HEK293T (cell line): ENCODE results near the gene FAM180A.
A peak's percentile ranks its signal among the peaks of the same experiment; 100 is the strongest.

Experiments used
- CTCF ChIA-PET: fragments of 350-600 bp; formaldehyde crosslinking; extraction: SDS; loops from one replicate; lab custom pipeline; 2021; ENCODE audit warnings: antibody characterized with exemption, inconsistent platforms; lab: Yijun Ruan, JAX
- POLR2A ChIA-PET: fragments of 350-600 bp; formaldehyde crosslinking; extraction: SDS; loops from one replicate; lab custom pipeline; 2020; ENCODE audit warnings: antibody characterized with exemption, inconsistent platforms; lab: Yijun Ruan, JAX
- DNase-seq: peaks from one replicate; pipeline ENCODE4 v3.0.0; 2012; ENCODE audit warnings: mixed read lengths; ENCODE audit errors: extremely low spot score
- ARNT ChIP-seq: fragments of 450-650 bp; IDR thresholded peaks from 2 replicates; pipeline ENCODE4 v1.6.1; 2017; ENCODE audit warnings: mild to moderate bottlenecking
- BHLHE40 ChIP-seq: fragments of 450-650 bp; IDR thresholded peaks from 2 replicates; pipeline ENCODE4 v1.6.1; 2016; ENCODE audit warnings: mild to moderate bottlenecking, moderate library complexity, borderline replicate concordance
- CTBP1 ChIP-seq: fragments of 450-650 bp; IDR thresholded peaks from 2 replicates; pipeline ENCODE4 v1.6.1; 2016; ENCODE audit warnings: borderline replicate concordance
- ELF4 ChIP-seq: fragments of 450-650 bp; IDR thresholded peaks from 2 replicates; pipeline ENCODE4 v1.6.1; 2017; ENCODE audit warnings: antibody characterized with exemption
- FOXA1 ChIP-seq: fragments of 450-650 bp; IDR thresholded peaks from 2 replicates; pipeline ENCODE4 v1.6.1; 2016; ENCODE audit warnings: mild to moderate bottlenecking
- FOXK2 ChIP-seq: fragments of 450-650 bp; IDR thresholded peaks from 2 replicates; pipeline ENCODE4 v1.6.1; 2016; ENCODE audit warnings: mild to moderate bottlenecking
- FOXM1 ChIP-seq: fragments of 450-650 bp; IDR thresholded peaks from 2 replicates; pipeline ENCODE4 v1.6.1; 2017; ENCODE audit warnings: mild to moderate bottlenecking, borderline replicate concordance
- HDGF ChIP-seq: fragments of 450-650 bp; IDR thresholded peaks from 2 replicates; pipeline ENCODE4 v1.6.1; 2017; ENCODE audit warnings: antibody characterized with exemption, borderline replicate concordance
- L3MBTL2 ChIP-seq: fragments of 450-650 bp; conservative IDR thresholded peaks from 2 replicates; pipeline ENCODE4 v1.6.1; 2016; ENCODE audit warnings: mild to moderate bottlenecking
- LEF1 ChIP-seq: fragments of 450-650 bp; IDR thresholded peaks from 2 replicates; pipeline ENCODE4 v1.6.1; 2017; ENCODE audit warnings: mild to moderate bottlenecking, borderline replicate concordance
- NFRKB ChIP-seq: fragments of 450-650 bp; IDR thresholded peaks from 2 replicates; pipeline ENCODE4 v1.6.1; 2016; ENCODE audit warnings: mild to moderate bottlenecking, moderate library complexity
- PKNOX1 ChIP-seq: fragments of 450-650 bp; IDR thresholded peaks from 2 replicates; pipeline ENCODE4 v1.6.1; 2016
- SP1 ChIP-seq: fragments of 450-650 bp; IDR thresholded peaks from 2 replicates; pipeline ENCODE4 v1.6.1; 2017
- SUZ12 ChIP-seq: fragments of 450-650 bp; IDR thresholded peaks from 2 replicates; pipeline ENCODE4 v1.6.1; 2016; ENCODE audit warnings: mild to moderate bottlenecking
- TARDBP ChIP-seq: fragments of 450-650 bp; IDR thresholded peaks from 2 replicates; pipeline ENCODE4 v1.6.1; 2016
- ZNF384 ChIP-seq: fragments of 450-650 bp; IDR thresholded peaks from 2 replicates; pipeline ENCODE4 v1.6.1; 2016

The FAM180A gene

GRCh38 chr7:135715055-135715522 lies 33.5 kb downstream of the FAM180A start:
- DNase-seq, result no peak
- no peak for TF ChIP-seq LEF1
- TF ChIP-seq PKNOX1, result no peak
- TF ChIP-seq L3MBTL2, result no peak
- no peak for TF ChIP-seq ARNT
- TF ChIP-seq SP1, result no peak
- no peak for TF ChIP-seq HDGF
- peak; percentile 88 for TF ChIP-seq TARDBP
- TF ChIP-seq CTBP1, result no peak; the same call in 1 of the 2 replicates
- POLR2A ChIA-PET, result interaction anchor here (1.0 kb wide), 1 partner anchor 45 kb away, joined by 3 read pairs; no protein-coding TSS in a partner anchor
- CTCF ChIA-PET, result interaction anchor here (0.5 to 3.0 kb wide), 2 partner anchors 10 to 70 kb away, joined by 3 to 10 read pairs; no protein-coding TSS in a partner anchor

- ChIA-PET CTCF (interaction anchor here (1.0 to 2.4 kb wide), 2 partner anchors 10 to 33 kb away, joined by 3 to 13 read pairs; no protein-coding TSS in a partner anchor), POLR2A (interaction anchor here (0.5 to 1.0 kb wide), 3 partner anchors 14 to 45 kb away, joined by 3 read pairs; no protein-coding TSS in a partner anchor)
- TF ChIP-seq PKNOX1, result peak; percentile 96
- 0 out of 2 replicates have a peak, but pooled peaks have one; percentile 32 for TF ChIP-seq ARNT
- TF ChIP-seq TARDBP, result no peak
- peak; percentile 47; the same call in 1 of the 2 replicates for TF ChIP-seq CTBP1
- peak; percentile 45; the same call in 1 of the 2 replicates for TF ChIP-seq L3MBTL2
- no peak for TF ChIP-seq SP1
- TF ChIP-seq FOXM1, result 0 out of 2 replicates have a peak, but pooled peaks have one; percentile 28
- DNase-seq, result peak; percentile 76
Observed at GRCh38 chr7:135714534-135715009, 34.0 kb downstream of the FAM180A start.

- ChIA-PET CTCF (interaction anchor here (1.0 to 2.4 kb wide), 2 partner anchors 9 to 32 kb away, joined by 3 to 13 read pairs; no protein-coding TSS in a partner anchor), POLR2A (interaction anchor here (0.5 to 1.0 kb wide), 6 partner anchors 15 to 203 kb away, joined by 3 read pairs; partner anchors contain the start of gene STMP1)
- no peak for DNase-seq
- TF ChIP-seq CTBP1 (no peak), ELF4 (no peak)
Observed at GRCh38 chr7:135713836-135714470, 34.7 kb downstream of the FAM180A start.

GRCh38 chr7:135712796-135713195 lies 35.8 kb downstream of the FAM180A start:
- ChIA-PET CTCF (interaction anchor here (0.7 to 2.4 kb wide), 3 partner anchors 8 to 79 kb away, joined by 3 to 13 read pairs (median 3); partner anchors contain the start of gene SLC13A4), POLR2A (no interaction called here)
- TF ChIP-seq BHLHE40 (no peak), HDGF (no peak), TARDBP (no peak), FOXK2 (no peak), FOXM1 (no peak), L3MBTL2 (no peak), PKNOX1 (no peak), FOXA1 (no peak), LEF1 (no peak), SUZ12 (no peak), ELF4 (no peak), ARNT (no peak), ZNF384 (no peak), CTBP1 (no peak), SP1 (no peak), NFRKB (no peak)
- no peak for DNase-seq

GRCh38 chr7:135712182-135712782 lies 36.3 kb downstream of the FAM180A start:
- 0 out of 2 replicates have a peak, but pooled peaks have one; percentile 9 for TF ChIP-seq ZNF384
- TF ChIP-seq TARDBP, result no peak
- no peak for TF ChIP-seq ELF4
- no peak for TF ChIP-seq SP1
- CTCF ChIA-PET, result interaction anchor here (0.7 to 2.6 kb wide), 9 partner anchors 7 to 80 kb away, joined by 3 to 13 read pairs (median 5); partner anchors contain the start of gene SLC13A4
- no peak for DNase-seq
- POLR2A ChIA-PET, result interaction anchor here (2.7 kb wide), 1 partner anchor 49 kb away, joined by 12 read pairs; the partner anchor contains the start of gene STMP1

GRCh38 chr7:135711139-135711469 lies 37.5 kb downstream of the FAM180A start:
- TF ChIP-seq HDGF (no peak), SUZ12 (no peak), L3MBTL2 (no peak), FOXA1 (no peak), BHLHE40 (no peak), SP1 (no peak), CTBP1 (no peak), PKNOX1 (no peak), LEF1 (no peak), TARDBP (no peak), ZNF384 (no peak), FOXM1 (no peak), FOXK2 (no peak), ELF4 (no peak), NFRKB (no peak), ARNT (no peak)
- no peak for DNase-seq
- ChIA-PET CTCF (interaction anchor here (0.7 to 2.6 kb wide), 15 partner anchors 11 to 90 kb away, joined by 3 to 28 read pairs (median 5); partner anchors contain the start of gene SLC13A4), POLR2A (interaction anchor here (1.4 to 2.7 kb wide), 2 partner anchors 8 to 48 kb away, joined by 3 to 12 read pairs; partner anchors contain the start of gene STMP1)
